ENCODE measurements around the gene CIDEA. TPM values are rescaled to one million over a fixed set of nuclear protein-coding genes. Genes with fewer than 3 reads are reported as not detected.

Gene CIDEA
- polyA plus RNA-seq, 3 donors = not detected

DNA sequence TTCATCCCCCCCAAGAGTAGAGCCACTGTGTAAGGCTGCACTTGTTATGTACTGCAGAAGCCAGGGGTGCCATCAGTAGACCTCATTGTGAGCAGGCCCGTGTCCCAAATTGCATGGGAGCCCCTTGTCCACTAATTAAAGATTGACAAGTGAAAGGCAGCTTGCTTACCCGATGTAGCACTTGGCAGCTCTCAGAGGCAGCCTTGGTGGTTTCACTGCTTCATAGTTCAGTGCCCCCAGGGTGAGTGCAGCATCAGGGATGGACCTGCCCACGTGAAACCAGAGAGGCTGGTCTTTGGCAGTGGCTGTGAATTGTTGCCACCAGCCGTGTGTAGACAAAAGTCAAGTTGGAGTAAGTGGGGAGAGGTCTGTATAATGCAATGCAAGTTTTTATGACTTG, 67.2 kb downstream of the CIDEA start:
- H2AFZ ChIP-seq (ENCODE audit: insufficient read depth, low read depth, low read length, poor library complexity, severe bottlenecking) = no peak overlapping the region
- H3K4me3 ChIP-seq (replicated peaks in 1 of 3; ENCODE audit: low read depth in 2 of 3, low read length in 3 of 3) = no peak overlapping the region
- no peaks in the 10 kb centered on the region for H3K27me3 ChIP-seq (ENCODE audit: control insufficient read depth in 2 of 2, insufficient read depth in 2 of 2, low read length in 2 of 2)
- H3K27ac ChIP-seq (ENCODE audit: low read depth in 1 of 2, low read length in 2 of 2) = no peak overlapping the region
- no peaks in the 10 kb centered on the region for H3K79me2 ChIP-seq (ENCODE audit: insufficient read depth, low read length)
- intact Hi-C loops (cut with micrococcal nuclease) = no loop called here
- no peak overlapping the region for H3K9ac ChIP-seq (ENCODE audit: insufficient read depth, low read length, poor library complexity, severe bottlenecking)
- Mint-ChIP-seq H3K27me3 (ENCODE audit: low read depth in 3 of 3) (no peaks in the 10 kb centered on the region), H3K4me3 (no peak overlapping the region), H3K4me1 (peaks cover 13% of the 10 kb centered on the region), H3K36me3 (peaks cover 30 to 48% of the 10 kb centered on the region in 2 donors), H3K27ac (no peak overlapping the region), H3K9me3 (peaks cover 0 to 11% (median 5%) of the 10 kb centered on the region in 7 donors)
- DNase-seq = no peak
- 100% methylated on average over 2 of the region's 4 CpGs for WGBS (ENCODE audit: insufficient coverage)
- TF ChIP-seq, protein P1, sequence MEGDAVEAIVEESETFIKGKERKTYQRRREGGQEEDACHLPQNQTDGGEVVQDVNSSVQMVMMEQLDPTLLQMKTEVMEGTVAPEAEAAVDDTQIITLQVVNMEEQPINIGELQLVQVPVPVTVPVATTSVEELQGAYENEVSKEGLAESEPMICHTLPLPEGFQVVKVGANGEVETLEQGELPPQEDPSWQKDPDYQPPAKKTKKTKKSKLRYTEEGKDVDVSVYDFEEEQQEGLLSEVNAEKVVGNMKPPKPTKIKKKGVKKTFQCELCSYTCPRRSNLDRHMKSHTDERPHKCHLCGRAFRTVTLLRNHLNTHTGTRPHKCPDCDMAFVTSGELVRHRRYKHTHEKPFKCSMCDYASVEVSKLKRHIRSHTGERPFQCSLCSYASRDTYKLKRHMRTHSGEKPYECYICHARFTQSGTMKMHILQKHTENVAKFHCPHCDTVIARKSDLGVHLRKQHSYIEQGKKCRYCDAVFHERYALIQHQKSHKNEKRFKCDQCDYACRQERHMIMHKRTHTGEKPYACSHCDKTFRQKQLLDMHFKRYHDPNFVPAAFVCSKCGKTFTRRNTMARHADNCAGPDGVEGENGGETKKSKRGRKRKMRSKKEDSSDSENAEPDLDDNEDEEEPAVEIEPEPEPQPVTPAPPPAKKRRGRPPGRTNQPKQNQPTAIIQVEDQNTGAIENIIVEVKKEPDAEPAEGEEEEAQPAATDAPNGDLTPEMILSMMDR (IDR thresholded peaks at IDR 0.05) = no peak
- H3K36me3 ChIP-seq (replicated peaks in 1 of 2; ENCODE audit: control insufficient read depth in 1 of 2, insufficient read depth in 2 of 2, low read length in 2 of 2) = peaks cover 25 to 54% of the 10 kb centered on the region in 2 donors
- H3K9me3 ChIP-seq (replicated peaks in 1 of 2; ENCODE audit: control insufficient read depth in 1 of 2, insufficient read depth in 1 of 2, low read length in 2 of 2) = no peaks in the 10 kb centered on the region
- H3K4me2 ChIP-seq (replicated peaks; ENCODE audit: extremely low read depth, low read length, poor library complexity, severe bottlenecking) = no peak overlapping the region
- peaks cover 14% of the 10 kb centered on the region in 2 donors for H3K4me1 ChIP-seq (ENCODE audit: control insufficient read depth in 1 of 2, insufficient read depth in 2 of 2, low read length in 2 of 2)
- H4K20me1 ChIP-seq (ENCODE audit: insufficient read depth, low read length) = no peaks in the 10 kb centered on the region

DNA sequence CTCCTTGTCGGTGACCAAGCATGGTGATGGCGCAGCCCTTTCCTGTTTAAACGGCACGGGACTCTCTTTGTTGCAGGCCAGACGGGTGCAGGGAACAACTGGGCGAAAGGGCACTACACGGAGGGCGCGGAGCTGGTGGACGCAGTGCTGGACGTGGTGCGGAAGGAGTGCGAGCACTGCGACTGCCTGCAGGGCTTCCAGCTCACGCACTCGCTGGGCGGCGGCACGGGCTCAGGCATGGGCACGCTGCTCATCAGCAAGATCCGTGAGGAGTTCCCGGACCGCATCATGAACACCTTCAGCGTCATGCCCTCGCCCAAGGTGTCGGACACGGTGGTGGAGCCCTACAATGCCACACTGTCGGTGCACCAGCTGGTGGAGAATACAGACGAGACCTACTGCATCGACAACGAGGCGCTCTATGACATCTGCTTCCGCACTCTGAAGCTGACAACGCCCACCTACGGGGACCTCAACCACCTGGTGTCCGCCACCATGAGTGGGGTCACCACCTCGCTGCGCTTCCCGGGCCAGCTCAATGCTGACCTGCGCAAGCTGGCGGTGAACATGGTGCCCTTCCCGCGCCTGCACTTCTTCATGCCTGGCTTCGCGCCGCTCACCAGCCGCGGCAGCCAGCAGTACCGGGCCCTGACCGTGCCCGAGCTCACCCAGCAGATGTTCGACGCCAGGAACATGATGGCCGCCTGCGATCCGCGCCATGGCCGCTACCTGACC, 71.0 kb downstream of the CIDEA start:
- Histone ChIP-seq H3K27me3 (ENCODE audit: control insufficient read depth in 2 of 2, insufficient read depth in 2 of 2, low read length in 2 of 2) (no peaks in the 10 kb centered on the region), H3K9ac (ENCODE audit: insufficient read depth, low read length, poor library complexity, severe bottlenecking) (no peak overlapping the region), H3K9me3 (replicated peaks in 1 of 2; ENCODE audit: control insufficient read depth in 1 of 2, insufficient read depth in 1 of 2, low read length in 2 of 2) (no peaks in the 10 kb centered on the region), H3K4me3 (replicated peaks in 1 of 3; ENCODE audit: low read depth in 2 of 3, low read length in 3 of 3) (no peak overlapping the region), H3K79me2 (ENCODE audit: insufficient read depth, low read length) (no peaks in the 10 kb centered on the region), H3K27ac (ENCODE audit: low read depth in 1 of 2, low read length in 2 of 2) (no peak overlapping the region), H3K4me1 (ENCODE audit: control insufficient read depth in 1 of 2, insufficient read depth in 2 of 2, low read length in 2 of 2) (no peaks in the 10 kb centered on the region), H3K4me2 (replicated peaks; ENCODE audit: extremely low read depth, low read length, poor library complexity, severe bottlenecking) (no peak overlapping the region), H3K36me3 (replicated peaks in 1 of 2; ENCODE audit: control insufficient read depth in 1 of 2, insufficient read depth in 2 of 2, low read length in 2 of 2) (peaks cover 50 to 84% of the 10 kb centered on the region in 2 donors), H2AFZ (ENCODE audit: insufficient read depth, low read depth, low read length, poor library complexity, severe bottlenecking) (no peak overlapping the region), H4K20me1 (ENCODE audit: insufficient read depth, low read length) (no peaks in the 10 kb centered on the region)
- peaks cover 56 to 77% of the 10 kb centered on the region in 2 donors for H3K36me3 Mint-ChIP-seq
- H3K4me3 Mint-ChIP-seq = no peak overlapping the region
- DNase-seq = no peak
- peaks cover 2% of the 10 kb centered on the region for H3K4me1 Mint-ChIP-seq
- intact Hi-C loops (cut with micrococcal nuclease) = no loop called here
- peaks cover 0 to 11% (median 5%) of the 10 kb centered on the region in 7 donors for H3K9me3 Mint-ChIP-seq
- H3K27me3 Mint-ChIP-seq (ENCODE audit: low read depth in 3 of 3) = no peaks in the 10 kb centered on the region
- peak overlapping the region in 2 of 7 donors; percentile 15 to 16 for H3K27ac Mint-ChIP-seq
- TF ChIP-seq, protein P1 (IDR thresholded peaks at IDR 0.05) = no peak
- WGBS (ENCODE audit: insufficient coverage) = 98% methylated on average over 58 of the region's 58 CpGs

All from CD14-positive monocyte (primary cell).